Measurements from ENCODE around the gene TPD52L1. TPM values are rescaled to one million over a fixed set of nuclear protein-coding genes. Genes with fewer than 3 reads are reported as not detected.
A peak's percentile ranks its signal among the peaks of the same experiment; 100 is the strongest.
"Not testable (repeated sequence)": the region's sequence is repeated elsewhere in the genome, so short reads cannot be mapped to it uniquely, and the experiment has no call there.

Gene TPD52L1, protein sequence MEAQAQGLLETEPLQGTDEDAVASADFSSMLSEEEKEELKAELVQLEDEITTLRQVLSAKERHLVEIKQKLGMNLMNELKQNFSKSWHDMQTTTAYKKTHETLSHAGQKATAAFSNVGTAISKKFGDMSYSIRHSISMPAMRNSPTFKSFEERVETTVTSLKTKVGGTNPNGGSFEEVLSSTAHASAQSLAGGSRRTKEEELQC
- total RNA-seq = 57.8 TPM
- long read RNA-seq, transcript TPD52L1-205 (4 exons, 581 nt) = minor isoform, 5 of 113 reads
- long read RNA-seq, transcript TPD52L1-203 (6 exons, 1,308 nt) = major isoform, 70 of 113 reads
- long read RNA-seq, transcript TPD52L1-202 (5 exons, 2,147 nt) = minor isoform, 10 of 113 reads
- long read RNA-seq, transcript TPD52L1-213 (7 exons, 2,356 nt) = minor isoform, 7 of 113 reads
- long read RNA-seq, partial matches to known transcripts = 1 of 113 reads
- long read RNA-seq, other reads (novel, unspliced or antisense) = 13 of 113 reads

DNA sequence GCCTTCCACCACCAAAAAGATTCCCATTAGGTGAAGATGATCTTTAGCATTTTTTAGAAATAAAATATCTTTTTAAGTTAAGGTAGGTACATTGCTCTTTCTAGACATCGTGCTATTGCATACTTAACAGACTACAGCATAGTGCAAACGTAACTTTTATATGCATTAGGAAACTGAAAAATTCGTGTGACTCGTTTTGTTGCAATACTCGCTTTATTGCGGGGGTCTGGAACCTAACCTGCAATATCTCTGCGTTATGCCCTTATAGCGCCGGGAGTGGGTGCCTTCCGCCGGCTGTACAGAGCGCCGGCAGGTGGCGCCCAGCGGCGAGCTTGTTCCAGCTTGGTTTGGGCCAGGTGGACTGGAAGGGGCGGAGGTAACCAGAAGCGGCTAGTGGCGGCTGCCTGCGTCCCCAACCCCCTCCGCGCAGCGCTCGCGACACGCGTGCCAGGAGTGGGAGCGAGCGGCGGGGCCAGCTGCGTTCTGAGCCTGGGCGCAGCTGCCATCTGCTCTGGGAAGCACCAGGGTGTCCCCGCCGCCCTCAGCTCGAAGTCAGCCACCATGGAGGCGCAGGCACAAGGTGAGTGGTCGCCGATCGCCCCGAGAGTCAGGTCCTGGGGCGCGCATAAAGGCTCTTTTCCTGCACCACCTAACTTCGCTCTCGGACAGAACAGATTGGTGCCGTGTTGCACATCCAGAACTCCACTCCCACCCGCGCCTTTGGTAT is at the start of gene TPD52L1:
TSS of gene TPD52L1 (plus strand) at position 383 of the 727 bp plus-strand sequence. CDS start at position 562, 179 bp downstream.
- intact Hi-C loops (cut with micrococcal nuclease) = loop anchor here (5.0 kb wide), 1 partner anchor 149 kb away; the partner anchor contains the start of gene HDDC2
- DNase-seq (peak; percentile 89), ATAC-seq (peak; percentile 97)

DNA sequence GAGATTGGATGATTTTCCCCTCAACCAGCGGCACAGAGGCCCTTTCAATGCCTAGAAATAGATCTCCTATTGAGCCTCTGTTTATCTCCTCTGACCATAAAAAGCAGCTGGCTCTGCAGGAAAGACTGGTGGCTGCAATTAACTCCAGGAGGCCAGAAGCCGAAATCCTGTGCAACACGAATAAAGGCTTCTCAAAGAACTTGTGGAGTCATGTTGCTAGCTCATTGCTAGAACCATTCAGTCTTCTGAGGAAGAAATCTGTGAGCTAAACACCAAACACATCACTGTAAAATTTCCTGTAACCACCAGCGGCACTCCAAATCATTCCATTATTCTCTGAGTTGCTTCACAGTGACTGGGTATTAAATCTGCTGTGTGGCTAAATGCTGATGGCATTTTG is 49.1 kb upstream of the TPD52L1 start:
- DNase-seq = no peak
- intact Hi-C loops (cut with micrococcal nuclease) = no loop called here
- peak; percentile 21 for ATAC-seq

DNA sequence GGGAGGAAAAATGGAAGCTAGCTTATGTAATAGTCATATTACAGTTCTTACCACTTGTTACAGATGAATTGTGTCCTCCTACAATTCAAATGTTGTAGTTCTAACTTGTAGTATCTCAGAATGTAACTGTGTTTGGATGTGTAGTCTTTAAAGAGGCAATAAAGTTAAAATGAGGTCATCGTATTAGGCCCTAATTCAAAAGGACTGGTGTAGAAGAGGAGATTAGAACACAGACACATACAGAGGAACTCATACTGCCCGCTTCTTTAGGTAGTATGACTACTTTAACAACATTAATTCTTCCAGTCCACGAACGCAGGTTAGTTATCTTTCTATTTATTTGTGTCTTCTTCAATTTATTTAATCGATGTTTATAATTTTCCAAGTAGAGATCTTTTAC is 46.5 kb upstream of the TPD52L1 start:
- intact Hi-C loops (cut with micrococcal nuclease) = no loop called here
- ATAC-seq = no peak

DNA sequence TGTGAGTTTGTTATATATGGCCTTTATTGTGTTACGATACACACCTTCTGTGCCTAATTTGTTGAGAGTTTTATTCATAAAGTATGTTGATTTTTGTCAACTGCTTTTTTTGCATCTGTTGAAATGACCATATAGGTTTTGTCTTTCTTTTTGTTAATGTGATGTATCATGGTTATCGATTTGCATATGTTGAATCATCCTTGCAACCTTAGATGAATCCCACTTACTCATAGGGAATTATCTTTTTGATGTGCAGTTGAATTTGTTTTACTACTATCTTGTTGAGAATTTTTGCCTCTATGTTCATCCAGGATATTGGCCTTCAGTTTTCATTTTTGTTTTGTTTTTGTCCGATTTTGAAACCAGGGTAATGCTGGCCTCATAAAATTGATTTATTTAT is 45.7 kb upstream of the TPD52L1 start:
- intact Hi-C loops (cut with micrococcal nuclease) = no loop called here
- no peak for DNase-seq
- ATAC-seq = no peak

More for the DNA sequence above, 46.5 kb upstream of the TPD52L1 start:
- DNase-seq = no peak

DNA sequence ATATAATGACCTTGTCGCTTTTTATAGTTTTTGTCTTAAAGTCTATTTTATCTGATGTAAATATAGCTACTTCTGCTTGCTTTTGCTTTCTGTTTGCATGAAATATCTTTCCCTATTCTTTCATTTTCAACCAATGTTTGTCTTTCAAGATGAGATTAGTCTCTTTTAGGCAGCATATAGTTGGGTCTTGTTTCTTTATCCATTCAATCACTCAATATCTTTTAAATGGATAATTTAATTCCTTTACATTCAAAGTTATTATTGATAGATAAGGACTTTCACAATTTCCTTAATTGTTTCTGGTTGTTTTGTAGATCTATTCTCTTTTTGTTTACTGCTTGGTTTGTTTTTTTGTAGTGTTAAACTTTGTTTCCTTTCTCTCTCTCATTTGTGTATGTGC is 43.5 kb upstream of the TPD52L1 start:
- intact Hi-C loops (cut with micrococcal nuclease) = loop anchor here (5.0 kb wide), 1 partner anchor 143 kb away; no protein-coding TSS in a partner anchor
- DNase-seq = no peak
- ATAC-seq = no peak

DNA sequence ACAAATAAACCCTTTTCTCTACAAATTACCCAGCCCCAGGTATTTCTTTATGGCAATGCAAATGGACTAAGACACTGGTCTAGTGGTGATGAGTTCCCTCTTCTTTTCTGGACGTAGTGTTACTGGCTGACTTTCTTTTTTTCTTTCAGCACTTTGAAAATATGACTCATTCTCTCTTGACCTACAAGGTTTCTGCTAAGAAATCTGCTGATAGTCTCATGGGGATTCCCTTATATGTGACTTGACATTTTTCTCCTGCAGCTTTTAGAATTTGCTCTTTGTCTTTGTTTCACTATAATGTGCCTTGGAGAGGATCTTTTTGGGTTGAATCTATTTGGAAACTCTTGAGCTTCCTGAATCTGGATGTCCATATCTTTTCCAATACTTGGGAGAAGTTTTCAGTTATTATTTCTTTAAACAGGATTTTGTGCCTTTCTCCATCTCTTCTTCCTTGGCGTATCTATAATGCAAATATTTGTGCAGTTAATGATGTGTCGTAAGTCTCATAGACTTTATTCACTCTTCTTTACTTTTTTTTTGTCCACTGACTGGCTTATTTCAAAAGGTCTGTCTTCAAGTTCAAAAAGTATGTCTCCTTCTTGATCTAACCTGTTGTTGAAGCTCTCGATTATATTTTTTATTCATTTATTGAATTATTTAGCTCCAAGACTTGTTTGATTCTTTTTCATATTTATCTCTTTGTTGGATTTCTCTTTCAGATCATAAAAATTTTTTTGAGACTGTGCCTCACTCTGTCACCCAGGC is 42.2 kb upstream of the TPD52L1 start:
- ATAC-seq (no peak), DNase-seq (no peak)
- intact Hi-C loops (cut with micrococcal nuclease) = loop anchor here (5.0 kb wide), 1 partner anchor 144 kb away; no protein-coding TSS in a partner anchor

DNA sequence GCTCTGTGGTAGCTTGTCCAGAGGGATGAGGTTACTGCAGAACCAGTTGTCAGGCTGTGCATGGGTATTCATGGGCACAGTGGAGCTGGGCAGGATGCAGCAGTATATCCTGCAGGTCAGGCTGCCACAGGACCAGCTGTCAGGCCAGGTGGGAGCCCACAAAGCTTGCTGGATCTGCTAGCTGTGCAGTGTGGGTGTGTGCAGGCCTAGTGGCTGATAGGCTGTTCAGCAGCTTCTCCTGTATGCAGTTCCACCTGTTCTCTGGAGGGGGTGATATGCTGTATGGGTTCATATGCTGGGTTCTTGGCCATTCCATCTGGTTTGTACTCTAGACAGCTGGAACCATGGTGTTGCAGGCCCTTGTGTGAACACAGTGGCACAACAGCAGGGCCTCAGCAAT is 40.6 kb upstream of the TPD52L1 start:
- intact Hi-C loops (cut with micrococcal nuclease) = loop anchor here (5.0 kb wide), 1 partner anchor 146 kb away; no protein-coding TSS in a partner anchor
- no peak for DNase-seq
- no peak for ATAC-seq

DNA sequence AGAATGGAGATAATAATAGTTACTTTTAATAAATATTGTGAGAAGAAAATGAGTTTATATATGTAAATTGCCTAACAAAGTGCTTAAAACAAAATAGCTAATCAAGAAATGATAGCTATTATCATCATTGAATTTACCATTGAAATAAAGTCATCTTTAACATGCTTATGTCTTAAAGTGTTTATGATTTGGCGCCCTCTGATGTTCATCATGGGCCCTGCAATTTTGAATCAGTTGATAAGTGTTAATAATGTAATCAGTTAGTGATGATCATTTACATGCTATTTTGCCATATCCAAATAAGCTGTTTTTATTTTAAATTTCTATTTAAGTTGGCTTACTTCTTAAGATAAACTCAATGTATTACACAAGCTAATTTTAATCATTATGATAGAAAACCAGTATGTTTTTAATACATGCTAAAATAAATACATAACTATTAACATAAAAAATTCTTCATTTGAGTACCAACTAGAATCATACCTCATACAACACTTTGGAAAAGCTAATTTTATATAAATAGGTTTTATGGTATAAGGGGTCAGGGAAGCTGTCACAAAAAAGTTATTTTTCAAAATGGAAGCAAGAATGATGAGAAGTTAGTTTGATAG is 39.2 kb upstream of the TPD52L1 start:
- DNase-seq (peak; percentile 34), ATAC-seq (no peak)
- intact Hi-C loops (cut with micrococcal nuclease) = loop anchor here (5.0 kb wide), 1 partner anchor 147 kb away; no protein-coding TSS in a partner anchor

DNA sequence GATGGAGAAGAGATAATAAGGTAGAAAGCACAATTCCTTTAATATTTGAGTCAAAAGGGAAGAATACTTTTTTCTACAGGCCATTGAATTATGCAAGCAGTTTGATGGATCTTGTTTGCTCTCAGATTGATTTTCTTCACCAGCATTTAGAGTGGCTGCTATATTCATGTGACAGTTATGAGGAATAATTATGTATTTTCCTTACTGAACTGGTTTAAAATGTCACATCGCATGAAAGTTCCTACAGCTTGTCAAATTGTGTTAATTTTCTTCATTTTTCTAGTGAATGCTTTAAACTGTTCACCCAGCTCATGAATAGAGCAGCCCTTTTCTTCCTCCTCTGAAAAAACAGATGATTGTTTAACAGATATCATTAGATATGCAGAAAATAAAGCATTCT is 37.4 kb upstream of the TPD52L1 start:
- ATAC-seq = no peak

DNA sequence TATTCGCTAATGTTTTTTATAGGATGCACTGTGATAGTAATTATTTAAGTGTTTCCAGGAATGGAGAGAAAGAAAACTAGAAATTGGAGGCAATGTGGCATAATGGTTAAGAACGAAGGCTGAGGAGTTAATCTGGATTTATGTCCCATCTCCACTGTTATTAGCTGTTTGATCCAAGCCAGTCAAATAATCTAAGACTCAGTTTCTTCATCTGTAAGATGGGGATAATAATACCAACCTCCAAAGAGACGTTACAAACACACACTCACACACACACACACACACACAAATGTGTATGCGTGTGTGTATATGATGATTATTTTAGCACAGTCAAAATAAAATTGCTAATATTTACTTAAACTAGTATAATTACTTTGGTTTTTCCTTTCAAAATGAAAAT is 36.9 kb upstream of the TPD52L1 start:
- DNase-seq = no peak
- intact Hi-C loops (cut with micrococcal nuclease) = no loop called here
- ATAC-seq = no peak

More for the DNA sequence above, 37.4 kb upstream of the TPD52L1 start:
- intact Hi-C loops (cut with micrococcal nuclease) = no loop called here
- no peak for DNase-seq

DNA sequence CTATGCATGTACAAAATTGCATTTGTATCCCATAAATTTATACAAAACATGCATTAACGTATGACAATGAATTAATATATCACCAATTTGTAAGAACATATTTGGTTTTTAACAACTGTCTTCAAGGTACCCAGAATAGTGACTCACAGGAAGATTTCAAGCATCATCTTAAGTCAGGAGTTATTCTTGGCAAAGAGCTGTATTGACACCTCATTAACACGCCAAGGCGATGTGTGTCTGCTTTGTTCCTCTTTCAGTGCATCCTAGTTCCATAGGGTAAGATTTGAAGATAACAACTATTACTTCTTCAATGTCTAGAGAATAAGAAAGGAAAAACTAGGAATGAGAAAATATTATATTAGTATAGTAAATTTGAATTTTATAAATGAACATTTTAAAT is 35.8 kb upstream of the TPD52L1 start:
- DNase-seq = no peak
- intact Hi-C loops (cut with micrococcal nuclease) = no loop called here
- no peak for ATAC-seq

DNA sequence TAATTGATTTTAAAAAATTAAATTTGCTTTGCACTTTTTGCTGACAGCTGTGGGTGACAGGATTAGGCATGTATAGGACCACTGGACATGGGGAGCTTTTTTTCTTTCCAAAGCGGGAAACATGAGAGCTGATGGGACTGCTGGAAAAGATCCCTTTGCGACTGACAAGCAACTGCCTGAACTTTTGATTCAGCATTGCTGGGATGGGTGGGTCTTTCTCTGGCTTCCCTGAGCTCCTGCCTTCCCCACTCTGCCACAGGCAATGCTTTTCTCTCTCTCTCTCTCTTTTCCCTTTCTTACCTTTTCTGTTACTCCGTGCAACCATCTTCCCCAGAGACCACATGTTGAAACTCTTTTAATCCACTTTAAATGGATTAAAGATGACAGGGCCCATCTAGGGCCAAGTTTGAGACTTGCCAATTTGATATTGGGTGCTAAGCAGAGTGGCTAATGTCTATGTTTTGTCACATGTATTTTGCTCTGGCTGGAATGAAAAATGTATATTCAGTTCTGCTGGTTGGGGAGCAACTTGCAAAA is 33.5 kb upstream of the TPD52L1 start:
- intact Hi-C loops (cut with micrococcal nuclease) = no loop called here
- DNase-seq (no peak), ATAC-seq (no peak)

DNA sequence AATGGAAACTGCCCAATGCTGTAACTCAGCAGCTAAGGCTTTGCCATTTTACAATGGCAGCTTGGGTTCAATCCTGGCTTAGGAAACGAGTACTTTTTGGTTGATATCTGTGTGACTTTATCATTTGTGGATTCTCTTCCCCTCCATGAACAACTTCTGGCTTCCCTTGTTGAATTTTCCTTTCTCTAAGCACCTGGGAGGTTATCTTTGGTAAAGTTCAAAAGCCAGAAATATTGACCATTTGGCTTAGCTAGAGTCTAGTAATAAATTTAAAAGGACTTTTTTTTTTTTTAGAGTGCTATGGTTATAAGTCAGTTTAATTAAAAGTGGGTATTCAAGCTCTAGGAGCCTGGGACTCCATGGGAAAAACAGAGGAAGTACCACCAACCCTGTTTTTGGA is 31.7 kb upstream of the TPD52L1 start:
- no peak for DNase-seq
- no peak for ATAC-seq
- intact Hi-C loops (cut with micrococcal nuclease) = no loop called here

DNA sequence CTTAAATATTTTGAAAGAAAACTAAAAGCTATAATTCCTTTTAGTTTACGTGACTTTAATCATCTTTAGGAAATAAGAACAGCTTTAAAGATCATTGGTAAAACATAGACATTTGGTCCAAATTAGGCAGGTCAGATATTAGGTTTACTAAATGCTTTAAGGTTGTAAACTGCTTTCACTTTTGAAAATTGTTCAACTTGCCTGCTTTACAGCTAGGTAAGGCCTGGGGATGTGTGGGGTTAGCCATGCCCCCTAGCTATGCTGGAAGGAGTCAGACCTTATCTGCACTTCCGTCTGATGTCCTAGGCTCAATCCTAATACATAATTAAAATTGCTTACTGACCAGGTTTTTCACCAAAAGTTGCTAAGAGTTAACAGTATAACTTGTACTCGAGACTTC is 30.5 kb upstream of the TPD52L1 start:
- DNase-seq (no peak), ATAC-seq (no peak)
- intact Hi-C loops (cut with micrococcal nuclease) = no loop called here

DNA sequence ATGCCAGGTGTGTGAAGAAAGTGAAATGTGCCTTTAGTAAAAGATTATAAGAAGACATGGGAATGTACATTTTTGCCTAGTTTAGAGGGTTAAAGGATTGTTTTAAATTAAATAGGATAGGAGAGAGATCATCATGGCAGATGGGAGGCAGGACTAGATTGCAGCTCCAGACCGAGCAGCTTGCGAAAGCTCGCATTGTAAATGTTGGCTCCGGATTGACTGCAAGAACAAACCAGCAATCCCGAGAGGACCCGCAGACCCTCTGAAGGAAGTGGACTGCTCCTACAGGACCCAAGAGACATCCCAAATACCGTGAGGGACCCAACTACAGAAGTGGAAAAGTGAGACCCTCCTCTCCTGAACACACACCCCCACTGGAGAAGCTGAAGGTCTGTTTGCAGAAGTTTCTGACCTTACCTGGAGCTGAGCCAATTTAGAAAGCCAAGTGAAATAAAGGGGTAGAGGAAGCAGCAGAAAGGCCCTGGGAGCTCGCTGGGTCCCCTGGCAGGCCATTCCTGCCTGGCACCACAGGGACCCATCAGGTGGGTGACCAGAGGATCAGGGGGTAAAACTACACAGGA is 30.0 kb upstream of the TPD52L1 start:
- DNase-seq (no peak), ATAC-seq (no peak)
- intact Hi-C loops (cut with micrococcal nuclease) = no loop called here

DNA sequence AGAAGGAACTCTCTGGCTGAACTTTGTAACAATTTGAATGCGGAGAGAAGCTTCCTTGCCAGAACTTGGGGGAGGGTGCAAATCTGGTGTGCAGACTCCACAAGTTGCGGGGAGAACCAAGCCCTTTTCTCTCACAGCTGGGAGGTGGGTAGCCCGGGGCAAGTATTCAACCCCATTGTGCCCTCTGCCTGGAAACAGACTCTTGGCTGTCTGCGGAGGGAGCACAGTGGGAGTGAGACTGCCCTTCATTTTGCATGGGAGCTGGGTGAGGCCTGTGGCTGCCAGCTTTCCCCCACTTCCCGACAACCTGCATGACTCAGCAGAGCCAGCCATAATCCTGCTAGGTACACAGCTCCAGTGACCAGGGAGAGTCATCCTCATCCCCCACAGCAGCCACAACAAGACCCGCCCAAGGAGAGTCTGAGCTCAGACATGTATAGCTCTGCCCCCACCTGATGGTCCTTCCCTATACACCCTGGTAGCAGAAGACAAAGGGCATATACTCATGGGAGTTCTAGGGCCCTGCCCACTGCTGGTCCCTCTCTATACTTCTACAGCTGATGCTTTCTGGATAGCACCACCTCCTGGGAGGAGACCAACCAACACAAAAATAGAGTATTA is 29.4 kb upstream of the TPD52L1 start:
- intact Hi-C loops (cut with micrococcal nuclease) = no loop called here
- DNase-seq (no peak), ATAC-seq (no peak)

DNA sequence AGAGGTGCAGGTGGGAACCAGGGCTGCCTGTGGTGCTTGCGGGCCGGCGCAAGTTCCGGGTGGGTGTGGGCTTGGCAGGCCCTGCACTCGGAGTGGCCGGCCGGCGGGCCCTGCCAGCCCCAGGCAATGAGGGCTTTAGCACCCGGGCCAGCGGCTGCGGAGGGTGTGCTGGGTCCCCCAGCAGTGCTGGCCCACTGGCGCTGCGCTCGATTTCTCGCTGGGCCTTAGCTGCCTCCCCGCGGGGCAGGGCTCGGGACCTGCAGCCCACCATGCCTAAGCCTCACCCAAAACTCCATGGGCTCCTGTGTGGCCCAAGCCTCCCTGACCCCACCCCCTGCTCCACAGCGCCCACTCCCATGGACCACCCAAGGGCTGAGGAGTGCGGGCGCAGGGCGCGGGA is 27.7 kb upstream of the TPD52L1 start:
- intact Hi-C loops (cut with micrococcal nuclease); DNase-seq; ATAC-seq: not testable (repeated sequence)

DNA sequence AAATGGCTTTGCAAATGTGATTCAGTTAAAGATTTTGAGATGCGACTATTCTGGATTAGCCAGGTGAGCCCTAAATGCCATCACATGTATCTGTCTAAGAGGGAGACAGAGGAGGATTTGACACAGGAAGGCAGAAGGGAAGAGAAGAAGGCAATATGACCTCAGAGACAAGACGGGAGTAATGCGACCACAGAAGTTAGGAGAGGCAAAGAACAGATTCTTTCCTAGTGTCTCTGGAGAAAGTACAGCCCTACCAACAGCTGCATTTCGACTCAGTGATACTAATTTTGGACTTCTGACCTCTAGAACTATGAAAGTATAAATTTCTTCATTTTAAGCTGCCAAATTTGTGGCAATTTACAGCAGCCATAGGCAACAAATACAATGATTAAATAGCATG is 24.2 kb upstream of the TPD52L1 start:
- intact Hi-C loops (cut with micrococcal nuclease) = no loop called here
- ATAC-seq (no peak), DNase-seq (no peak)

Measured in left ventricle myocardium superior (tissue), 1 donor.